MCF 10A (cell line): ENCODE results near the gene KCNE3. TPM values are rescaled to one million over a fixed set of nuclear protein-coding genes. Genes with fewer than 3 reads are reported as not detected.

Experiments used
- BruUV-seq: library from RNA; stranded (reverse); fragments of 400-500 nt; replicated peaks from 2 replicates; lab custom pipeline; 2021; lab: Mats Ljungman, UMichigan
- CTCF ChIA-PET: fragments of 300-600 bp; sonication (Branson Sonifier 250); formaldehyde crosslinking; extraction: SDS; loops from one replicate; lab custom pipeline; 2021; ENCODE audit warnings: antibody characterized with exemption, inconsistent platforms; lab: Yijun Ruan, JAX
- POLR2A ChIA-PET: fragments of 300-600, 350-650 bp; sonication (Branson Sonifier 250); formaldehyde crosslinking; extraction: SDS; loops from one replicate; lab custom pipeline; 2020; ENCODE audit warnings: antibody characterized with exemption, inconsistent platforms; lab: Yijun Ruan, JAX
- DNase-seq: peaks from one replicate; pipeline ENCODE4 v3.0.0-alpha.2; 2018; ENCODE audit not compliant: unreplicated experiment
- H3K27ac Mint-ChIP-seq: one replicate; pipeline ENCODE4 v1.8.0; 2022; ENCODE audit warnings: mild to moderate bottlenecking, low read depth, mixed read lengths; ENCODE audit not compliant: unreplicated experiment
- H3K27me3 Mint-ChIP-seq: one replicate; pipeline ENCODE4 v1.8.0; 2022; ENCODE audit warnings: mixed read lengths; ENCODE audit not compliant: insufficient read depth, unreplicated experiment
- H3K36me3 Mint-ChIP-seq: one replicate; pipeline ENCODE4 v1.8.0; 2022; ENCODE audit warnings: mild to moderate bottlenecking, moderate library complexity, mixed read lengths; ENCODE audit not compliant: insufficient read depth, unreplicated experiment
- H3K4me1 Mint-ChIP-seq: one replicate; pipeline ENCODE4 v1.8.0; 2022; ENCODE audit warnings: mixed read lengths; ENCODE audit not compliant: insufficient read depth, unreplicated experiment
- H3K4me3 Mint-ChIP-seq: one replicate; pipeline ENCODE4 v1.8.0; 2022; ENCODE audit warnings: mild to moderate bottlenecking, moderate library complexity, mixed read lengths; ENCODE audit not compliant: unreplicated experiment
- H3K9me3 Mint-ChIP-seq: one replicate; pipeline ENCODE4 v1.8.0; 2022; ENCODE audit warnings: mixed read lengths; ENCODE audit not compliant: unreplicated experiment
- intact Hi-C: fragments of 100-400 bp; cut with micrococcal nuclease; formaldehyde crosslinking; loops from 2 replicates; pipeline ENCODE4 v1.14.1; 2022
- total RNA-seq: library from RNA; stranded (reverse); gene quantifications from 2 replicates; pipeline ENCODE4 v1.2.3, GENCODE V29; 2022
- TF ChIP-seq, protein P1 (sequence below): fragments of 200-600 bp; IDR thresholded peaks from one replicate; pipeline ENCODE4 v1.8.0; 2022; ENCODE audit warnings: antibody characterized with exemption, mild to moderate bottlenecking; ENCODE audit not compliant: unreplicated experiment

Gene KCNE3
- total RNA-seq, 1 experiment from 2014 or later = not detected

- TF ChIP-seq, protein P1, sequence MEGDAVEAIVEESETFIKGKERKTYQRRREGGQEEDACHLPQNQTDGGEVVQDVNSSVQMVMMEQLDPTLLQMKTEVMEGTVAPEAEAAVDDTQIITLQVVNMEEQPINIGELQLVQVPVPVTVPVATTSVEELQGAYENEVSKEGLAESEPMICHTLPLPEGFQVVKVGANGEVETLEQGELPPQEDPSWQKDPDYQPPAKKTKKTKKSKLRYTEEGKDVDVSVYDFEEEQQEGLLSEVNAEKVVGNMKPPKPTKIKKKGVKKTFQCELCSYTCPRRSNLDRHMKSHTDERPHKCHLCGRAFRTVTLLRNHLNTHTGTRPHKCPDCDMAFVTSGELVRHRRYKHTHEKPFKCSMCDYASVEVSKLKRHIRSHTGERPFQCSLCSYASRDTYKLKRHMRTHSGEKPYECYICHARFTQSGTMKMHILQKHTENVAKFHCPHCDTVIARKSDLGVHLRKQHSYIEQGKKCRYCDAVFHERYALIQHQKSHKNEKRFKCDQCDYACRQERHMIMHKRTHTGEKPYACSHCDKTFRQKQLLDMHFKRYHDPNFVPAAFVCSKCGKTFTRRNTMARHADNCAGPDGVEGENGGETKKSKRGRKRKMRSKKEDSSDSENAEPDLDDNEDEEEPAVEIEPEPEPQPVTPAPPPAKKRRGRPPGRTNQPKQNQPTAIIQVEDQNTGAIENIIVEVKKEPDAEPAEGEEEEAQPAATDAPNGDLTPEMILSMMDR = no peak
- DNase-seq = no peak
- no TSS peak for BruUV-seq
- Mint-ChIP-seq H3K4me1 (peaks cover 11% of the 10 kb centered on the region), H3K4me3 (no peak overlapping the region), H3K27ac (peak overlapping the region; percentile 47), H3K9me3 (no peaks in the 10 kb centered on the region), H3K27me3 (no peaks in the 10 kb centered on the region), H3K36me3 (no peaks in the 10 kb centered on the region)
- ChIA-PET POLR2A (interaction anchor here (0.5 kb wide), 1 partner anchor 11 kb away, joined by 3 read pairs; no protein-coding TSS in a partner anchor), CTCF (interaction anchor here (0.6 to 13.1 kb wide), 11 partner anchors 9 to 189 kb away, joined by 3 to 210 read pairs (median 4); no protein-coding TSS in a partner anchor)
- intact Hi-C loops = loop anchor here (1.0 kb wide), 2 partner anchors 54 to 187 kb away; no protein-coding TSS in a partner anchor
These were observed 24.7 kb downstream of the KCNE3 start for GRCh38 chr11:74442636-74443035.

- Mint-ChIP-seq H3K4me1 (peaks cover 17% of the 10 kb centered on the region), H3K9me3 (no peaks in the 10 kb centered on the region), H3K27ac (no peak overlapping the region), H3K36me3 (no peaks in the 10 kb centered on the region), H3K4me3 (no peak overlapping the region), H3K27me3 (no peaks in the 10 kb centered on the region)
- TF ChIP-seq, protein P1 = no peak
- CTCF ChIA-PET = interaction anchor here (0.8 to 2.0 kb wide), 4 partner anchors 9 to 183 kb away, joined by 3 to 9 read pairs (median 5); no protein-coding TSS in a partner anchor
- DNase-seq = no peak
- POLR2A ChIA-PET = interaction anchor here (0.6 to 0.8 kb wide), 2 partner anchors 54 to 186 kb away, joined by 3 read pairs; no protein-coding TSS in a partner anchor
- BruUV-seq = no TSS peak
- intact Hi-C loops = no loop called here
These were observed 28.7 kb downstream of the KCNE3 start for GRCh38 chr11:74438681-74439080.

GRCh38 chr11:74437441-74438042, 29.8 kb downstream of the KCNE3 start:
- H3K4me1 Mint-ChIP-seq = peaks cover 8% of the 10 kb centered on the region
- no peak overlapping the region for H3K4me3 Mint-ChIP-seq
- TF ChIP-seq, protein P1 = no peak
- H3K27ac Mint-ChIP-seq = no peak overlapping the region
- no peaks in the 10 kb centered on the region for H3K9me3 Mint-ChIP-seq
- no peaks in the 10 kb centered on the region for H3K27me3 Mint-ChIP-seq
- no peak for DNase-seq
- intact Hi-C loops = no loop called here
- ChIA-PET POLR2A (interaction anchor here (0.5 to 1.2 kb wide), 3 partner anchors 9 to 218 kb away, joined by 3 read pairs; no protein-coding TSS in a partner anchor), CTCF (interaction anchor here (0.6 to 2.3 kb wide), 9 partner anchors 11 to 182 kb away, joined by 3 to 7 read pairs (median 3); no protein-coding TSS in a partner anchor)
- H3K36me3 Mint-ChIP-seq = peaks cover 2% of the 10 kb centered on the region
- no TSS peak for BruUV-seq

DNA sequence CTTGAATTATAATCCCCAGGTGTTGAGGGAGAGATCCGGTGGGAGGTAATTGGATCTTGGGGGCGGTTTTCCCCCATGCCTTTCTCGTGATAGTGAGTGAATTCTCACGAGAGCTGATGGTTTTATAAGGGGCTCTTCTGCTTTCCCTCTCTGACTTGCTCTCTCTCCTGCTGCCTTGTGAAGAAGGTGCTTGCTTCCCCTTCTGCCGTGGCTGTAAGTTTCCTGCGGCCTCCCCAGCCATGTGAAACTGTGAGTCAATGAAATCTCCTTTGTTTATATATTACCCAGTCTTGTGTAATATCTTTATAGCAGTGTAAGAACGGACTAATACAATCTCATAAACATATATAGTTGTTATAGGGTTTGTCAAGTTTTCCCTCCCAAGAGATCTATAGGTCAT, 32.8 kb downstream of the KCNE3 start:
- TF ChIP-seq, protein P1 = no peak
- no peak overlapping the region for H3K4me3 Mint-ChIP-seq
- no TSS peak for BruUV-seq
- H3K27me3 Mint-ChIP-seq = no peaks in the 10 kb centered on the region
- peaks cover 5% of the 10 kb centered on the region for H3K36me3 Mint-ChIP-seq
- H3K4me1 Mint-ChIP-seq = peaks cover 6% of the 10 kb centered on the region
- ChIA-PET CTCF (no interaction called here), POLR2A (interaction anchor here (0.6 to 1.2 kb wide), 3 partner anchors 15 to 173 kb away, joined by 3 to 4 read pairs (median 3); no protein-coding TSS in a partner anchor)
- intact Hi-C loops = no loop called here
- H3K9me3 Mint-ChIP-seq = no peaks in the 10 kb centered on the region
- DNase-seq = peak; percentile 39
- no peak overlapping the region for H3K27ac Mint-ChIP-seq
